HG02571 (cell line): ENCODE data around the gene OMG.
"Not testable (repeated sequence)": the region's sequence is repeated elsewhere in the genome, so short reads cannot be mapped to it uniquely, and the experiment has no call there.

Experiments used
- ATAC-seq: cut with Tn5 transposase; IDR thresholded peaks from one replicate; pipeline ENCODE4 v1.9.1; 2021; ENCODE audit warnings: mild to moderate bottlenecking, moderate library complexity; ENCODE audit not compliant: unreplicated experiment

Gene OMG

GRCh38 chr17:31297090-31297489 lies at the start of gene OMG:
TSS of gene OMG (minus strand) at chr17:31297239. CDS start at chr17:31296331, 908 bp downstream.
- no peak for ATAC-seq

- ATAC-seq: not testable (repeated sequence)
Observed at GRCh38 chr17:31345191-31345747, 48.2 kb upstream of the OMG start.

- no peak for ATAC-seq
Observed at GRCh38 chr17:31339906-31340661, 43.0 kb upstream of the OMG start.

- no peak for ATAC-seq
Observed at GRCh38 chr17:31329221-31329620, 32.2 kb upstream of the OMG start.

GRCh38 chr17:31328160-31328535 lies 31.1 kb upstream of the OMG start:
- no peak for ATAC-seq

GRCh38 chr17:31327534-31328159 lies 30.6 kb upstream of the OMG start:
- no peak for ATAC-seq

- no peak for ATAC-seq
Observed at GRCh38 chr17:31323551-31323950, 26.5 kb upstream of the OMG start.

- ATAC-seq: no peak
Observed at GRCh38 chr17:31321966-31322365, 24.9 kb upstream of the OMG start.

GRCh38 chr17:31321481-31321880 lies 24.4 kb upstream of the OMG start, which contains the start of gene EVI2A:
TSS of gene EVI2A (minus strand) at chr17:31321622. CDS start at chr17:31319013, 2,609 bp downstream.
- no peak for ATAC-seq

GRCh38 chr17:31320791-31321190 lies 23.8 kb upstream of the OMG start:
- ATAC-seq: no peak

GRCh38 chr17:31320241-31320640 lies 23.2 kb upstream of the OMG start:
- no peak for ATAC-seq

GRCh38 chr17:31318851-31319661 lies 22.0 kb upstream of the OMG start:
- ATAC-seq: no peak

- ATAC-seq: peak; percentile 41
Observed at GRCh38 chr17:31318298-31318801, 21.3 kb upstream of the OMG start.

GRCh38 chr17:31314782-31315100 lies 17.7 kb upstream of the OMG start:
- ATAC-seq: no peak

- ATAC-seq: no peak
Observed at GRCh38 chr17:31313982-31314781, 17.1 kb upstream of the OMG start, which contains the start of gene EVI2B. TSS of gene EVI2B (minus strand) at chr17:31314054. CDS start at chr17:31305609, 8,445 bp downstream.

- not testable (repeated sequence) for ATAC-seq
Observed at GRCh38 chr17:31312223-31312622, 15.2 kb upstream of the OMG start.

GRCh38 chr17:31311526-31311925 lies 14.5 kb upstream of the OMG start:
- no peak for ATAC-seq

GRCh38 chr17:31310886-31311285 lies 13.8 kb upstream of the OMG start:
- no peak for ATAC-seq

GRCh38 chr17:31310260-31310659 lies 13.2 kb upstream of the OMG start:
- no peak for ATAC-seq

- no peak for ATAC-seq
Observed at GRCh38 chr17:31309556-31309955, 12.5 kb upstream of the OMG start.
